Astrocyte (in vitro differentiated cells and primary cell): ENCODE data around the gene BHLHE40. TPM values are rescaled to one million over a fixed set of nuclear protein-coding genes. Genes with fewer than 3 reads are reported as not detected.
"Not testable (repeated sequence)": the region's sequence is repeated elsewhere in the genome, so short reads cannot be mapped to it uniquely, and the experiment has no call there.

ENCODE experiments used
- DNase-seq: peaks from one replicate; pipeline ENCODE4 v3.0.0-alpha.2; 2010; ENCODE audit warnings: low read depth
- FAIRE-seq: peaks from 2 replicates; lab custom pipeline; 2011; peaks lifted over from hg19 to GRCh38; lab: Jason Lieb, UNC
- H2AFZ ChIP-seq: 2 replicates; pipeline ENCODE4 v1.6.0; 2012; ENCODE audit warnings: low read depth, low read length, inconsistent platforms
- H3K27ac ChIP-seq: 2 replicates; pipeline ENCODE4 v1.5.1; 2011; ENCODE audit warnings: low read depth, low read length, inconsistent platforms
- H3K27me3 ChIP-seq: 2 replicates; pipeline ENCODE4 v1.6.0; 2011; ENCODE audit warnings: low read length, inconsistent platforms; ENCODE audit not compliant: insufficient read depth
- H3K36me3 ChIP-seq: 2 replicates; pipeline ENCODE4 v1.5.1; 2011; ENCODE audit warnings: low read length, inconsistent platforms; ENCODE audit not compliant: insufficient read depth
- H3K4me1 ChIP-seq: 2 replicates; pipeline ENCODE4 v1.5.1; 2011; ENCODE audit warnings: low read length, inconsistent platforms; ENCODE audit not compliant: insufficient read depth
- H3K4me2 ChIP-seq: 2 replicates; pipeline ENCODE4 v1.6.0; 2012; ENCODE audit warnings: low read length, inconsistent platforms
- H3K4me3 ChIP-seq: 2 replicates; pipeline ENCODE4 v1.5.1; 2011; ENCODE audit warnings: low read depth, mild to moderate bottlenecking, low read length, inconsistent platforms; ENCODE audit not compliant: insufficient read depth
- H3K79me2 ChIP-seq: 2 replicates; pipeline ENCODE4 v1.6.0; 2012; ENCODE audit warnings: mild to moderate bottlenecking, low read length, inconsistent platforms; ENCODE audit not compliant: insufficient read depth
- H3K9ac ChIP-seq: 2 replicates; pipeline ENCODE4 v1.6.0; 2012; ENCODE audit warnings: mild to moderate bottlenecking, low read length, inconsistent platforms
- H3K9me3 ChIP-seq: 2 replicates; pipeline ENCODE4 v1.5.1; 2012; ENCODE audit warnings: low read depth, mild to moderate bottlenecking, low read length, inconsistent platforms; ENCODE audit not compliant: insufficient read depth
- H4K20me1 ChIP-seq: 2 replicates; pipeline ENCODE4 v1.6.0; 2012; ENCODE audit warnings: low read length, inconsistent platforms; ENCODE audit not compliant: insufficient read depth
- H3K27ac Mint-ChIP-seq: one replicate; pipeline ENCODE4 v1.8.0; 2021; ENCODE audit warnings: mild to moderate bottlenecking, mixed read lengths; ENCODE audit not compliant: unreplicated experiment
- H3K27me3 Mint-ChIP-seq: one replicate; pipeline ENCODE4 v1.8.0; 2021; ENCODE audit warnings: low read depth, mixed read lengths; ENCODE audit not compliant: unreplicated experiment
- H3K36me3 Mint-ChIP-seq: one replicate; pipeline ENCODE4 v1.8.0; 2021; ENCODE audit warnings: low read depth, mixed read lengths; ENCODE audit not compliant: unreplicated experiment
- H3K4me1 Mint-ChIP-seq: one replicate; pipeline ENCODE4 v1.8.0; 2021; ENCODE audit warnings: low read depth, mixed read lengths; ENCODE audit not compliant: unreplicated experiment
- H3K4me3 Mint-ChIP-seq: one replicate; pipeline ENCODE4 v1.8.0; 2021; ENCODE audit warnings: mild to moderate bottlenecking, moderate library complexity, mixed read lengths; ENCODE audit not compliant: unreplicated experiment
- H3K9me3 Mint-ChIP-seq: one replicate; pipeline ENCODE4 v1.8.0; 2021; ENCODE audit warnings: mild to moderate bottlenecking, mixed read lengths; ENCODE audit not compliant: unreplicated experiment
- CTCF ChIP-seq: IDR thresholded peaks from 2 replicates; pipeline ENCODE4 v1.5.1; 2011; ENCODE audit warnings: low read depth, mild to moderate bottlenecking, inconsistent platforms, low read length, moderate library complexity; ENCODE audit not compliant: insufficient read depth
- EZH2 ChIP-seq: IDR thresholded peaks from 2 replicates; pipeline ENCODE4 v1.6.1; 2012; ENCODE audit warnings: mild to moderate bottlenecking, low read length, inconsistent platforms; ENCODE audit not compliant: insufficient read depth
- total RNA-seq: library from RNA; stranded (reverse); gene quantifications from 2 replicates; pipeline ENCODE4 v1.2.1, GENCODE V29; 2021

BHLHE40 gene
- total RNA-seq, 1 donor from 2014 or later = 156 TPM

- H2AFZ ChIP-seq = no peak overlapping the region
- no peak for FAIRE-seq
- TF ChIP-seq CTCF = no peak
- no peak for TF ChIP-seq EZH2
- H3K27ac ChIP-seq = no peak overlapping the region
- peaks cover 2% of the 10 kb centered on the region for H3K9me3 ChIP-seq
- H4K20me1 ChIP-seq = no peaks in the 10 kb centered on the region
- Mint-ChIP-seq H3K27ac (no peak overlapping the region), H3K9me3 (peaks cover 22% of the 10 kb centered on the region), H3K4me1 (peaks cover 6% of the 10 kb centered on the region), H3K27me3 (peaks cover 6% of the 10 kb centered on the region), H3K4me3 (peak overlapping the region; percentile 35), H3K36me3 (peaks cover 5% of the 10 kb centered on the region)
- no peak for DNase-seq
- no peak overlapping the region for H3K4me2 ChIP-seq
- H3K4me3 ChIP-seq = no peak overlapping the region
- H3K27me3 ChIP-seq = no peaks in the 10 kb centered on the region
- H3K36me3 ChIP-seq = no peaks in the 10 kb centered on the region
- H3K79me2 ChIP-seq = no peaks in the 10 kb centered on the region
- no peak overlapping the region for H3K9ac ChIP-seq
- H3K4me1 ChIP-seq = no peaks in the 10 kb centered on the region
These were observed 15.3 kb upstream of the BHLHE40 start for GRCh38 chr3:4963669-4964570.

GRCh38 chr3:4966006-4966405 is 13.2 kb upstream of the BHLHE40 start:
- H3K9ac ChIP-seq, H3K4me3 ChIP-seq, H3K4me3 Mint-ChIP-seq, H3K79me2 ChIP-seq, DNase-seq, H3K4me2 ChIP-seq, H3K27ac ChIP-seq, H3K4me1 Mint-ChIP-seq, H3K27me3 ChIP-seq, H4K20me1 ChIP-seq, H3K27ac Mint-ChIP-seq, FAIRE-seq, H3K36me3 Mint-ChIP-seq, H3K9me3 ChIP-seq, H3K4me1 ChIP-seq, H3K27me3 Mint-ChIP-seq, H3K36me3 ChIP-seq, H2AFZ ChIP-seq: not testable (repeated sequence)
- peaks cover 16% of the 10 kb centered on the region for H3K9me3 Mint-ChIP-seq

GRCh38 chr3:4967683-4968082 is 11.6 kb upstream of the BHLHE40 start:
- not testable (repeated sequence) for H3K36me3 Mint-ChIP-seq, DNase-seq, H3K4me2 ChIP-seq, H2AFZ ChIP-seq, H3K4me3 ChIP-seq, H3K9me3 ChIP-seq, H3K27ac ChIP-seq, H3K4me1 Mint-ChIP-seq, H3K27me3 ChIP-seq, H3K27ac Mint-ChIP-seq, H3K79me2 ChIP-seq, H3K9ac ChIP-seq, H3K4me1 ChIP-seq, H3K36me3 ChIP-seq, H3K27me3 Mint-ChIP-seq, H4K20me1 ChIP-seq, H3K4me3 Mint-ChIP-seq, FAIRE-seq
- peaks cover 16% of the 10 kb centered on the region for H3K9me3 Mint-ChIP-seq

- H3K36me3 Mint-ChIP-seq, H3K4me3 Mint-ChIP-seq: not testable (repeated sequence)
These were observed 7.8 kb upstream of the BHLHE40 start for GRCh38 chr3:4971437-4971836.

More at GRCh38 chr3:4971437-4971836, 7.8 kb upstream of the BHLHE40 start:
- not testable (repeated sequence) for DNase-seq, H3K27ac ChIP-seq, H3K27ac Mint-ChIP-seq, H3K9me3 ChIP-seq, H3K4me2 ChIP-seq, H3K27me3 Mint-ChIP-seq, H3K4me3 ChIP-seq, H3K4me1 Mint-ChIP-seq, H4K20me1 ChIP-seq, H3K36me3 ChIP-seq, H3K27me3 ChIP-seq, H2AFZ ChIP-seq, H3K4me1 ChIP-seq, H3K79me2 ChIP-seq, FAIRE-seq, H3K9ac ChIP-seq
- H3K9me3 Mint-ChIP-seq = peaks cover 12% of the 10 kb centered on the region
